ENCODE results near the gene SLC35D3.
"Not testable (repeated sequence)": the region's sequence is repeated elsewhere in the genome, so short reads cannot be mapped to it uniquely, and the experiment has no call there.

The SLC35D3 gene

GRCh38 chr6:136958168-136958567 is 36.1 kb downstream of the SLC35D3 start:
- DNase-seq: no peak
- Mint-ChIP-seq H3K27me3 (ENCODE audit: low read depth, poor library complexity) (peaks cover 13% of the 10 kb centered on the region), H3K36me3 (ENCODE audit: low read depth) (no peaks in the 10 kb centered on the region), H3K9me3 (no peaks in the 10 kb centered on the region), H3K4me1 (peaks cover 45% of the 10 kb centered on the region), H3K4me3 (no peak overlapping the region), H3K27ac (no peak overlapping the region)
- no peak for TF ChIP-seq CTCF (IDR thresholded peaks at IDR 0.05)

- Mint-ChIP-seq H3K9me3 (no peaks in the 10 kb centered on the region), H3K36me3 (ENCODE audit: low read depth) (no peaks in the 10 kb centered on the region), H3K4me3 (no peak overlapping the region), H3K27me3 (ENCODE audit: low read depth, poor library complexity) (peaks cover 10% of the 10 kb centered on the region), H3K4me1 (peaks cover 51% of the 10 kb centered on the region), H3K27ac (no peak overlapping the region)
- no peak for TF ChIP-seq CTCF (IDR thresholded peaks at IDR 0.05)
- no peak for DNase-seq
Measured at GRCh38 chr6:136959471-136959891, 37.4 kb downstream of the SLC35D3 start.

- not testable (repeated sequence) for H3K36me3 Mint-ChIP-seq (ENCODE audit: low read depth); H3K9me3 Mint-ChIP-seq; H3K27ac Mint-ChIP-seq; DNase-seq; H3K27me3 Mint-ChIP-seq (ENCODE audit: low read depth, poor library complexity); H3K4me3 Mint-ChIP-seq
- peaks cover 51% of the 10 kb centered on the region for H3K4me1 Mint-ChIP-seq
Measured at GRCh38 chr6:136959935-136960334, 37.8 kb downstream of the SLC35D3 start.

- TF ChIP-seq CTCF (IDR thresholded peaks at IDR 0.05): no peak
- H3K36me3 Mint-ChIP-seq (ENCODE audit: low read depth): no peaks in the 10 kb centered on the region
- H3K27me3 Mint-ChIP-seq (ENCODE audit: low read depth, poor library complexity): peaks cover 4% of the 10 kb centered on the region
- no peak overlapping the region for H3K4me3 Mint-ChIP-seq
- H3K4me1 Mint-ChIP-seq: peaks cover 46% of the 10 kb centered on the region
- H3K9me3 Mint-ChIP-seq: no peaks in the 10 kb centered on the region
- no peak overlapping the region for H3K27ac Mint-ChIP-seq
- DNase-seq: no peak
Measured at GRCh38 chr6:136960781-136961180, 38.7 kb downstream of the SLC35D3 start.

GRCh38 chr6:136961848-136962247 is 39.7 kb downstream of the SLC35D3 start:
- Mint-ChIP-seq H3K27me3 (ENCODE audit: low read depth, poor library complexity) (peaks cover 6% of the 10 kb centered on the region), H3K27ac (no peak overlapping the region)

GRCh38 chr6:136962661-136963060 is 40.6 kb downstream of the SLC35D3 start:
- H3K4me1 Mint-ChIP-seq: peaks cover 38% of the 10 kb centered on the region
- no peak for TF ChIP-seq CTCF (IDR thresholded peaks at IDR 0.05)
- no peak overlapping the region for H3K4me3 Mint-ChIP-seq
- no peak overlapping the region for H3K27ac Mint-ChIP-seq
- no peaks in the 10 kb centered on the region for H3K9me3 Mint-ChIP-seq
- peaks cover 7% of the 10 kb centered on the region for H3K27me3 Mint-ChIP-seq (ENCODE audit: low read depth, poor library complexity)
- H3K36me3 Mint-ChIP-seq (ENCODE audit: low read depth): no peaks in the 10 kb centered on the region
- DNase-seq: no peak

More at GRCh38 chr6:136961848-136962247, 39.7 kb downstream of the SLC35D3 start:
- no peak for TF ChIP-seq CTCF (IDR thresholded peaks at IDR 0.05)
- H3K4me1 Mint-ChIP-seq: peaks cover 43% of the 10 kb centered on the region
- no peak overlapping the region for H3K4me3 Mint-ChIP-seq
- DNase-seq: no peak
- H3K9me3 Mint-ChIP-seq: no peaks in the 10 kb centered on the region
- no peaks in the 10 kb centered on the region for H3K36me3 Mint-ChIP-seq (ENCODE audit: low read depth)

Data from nephron progenitor cell (in vitro differentiated cells).